Right lobe of liver (tissue), 6 donors: ENCODE results near the gene HES6. TPM values are rescaled to one million over a fixed set of nuclear protein-coding genes. Genes with fewer than 3 reads are reported as not detected.

Experiments used
- ATAC-seq, 4 donors: fragments of 200-7000 bp; cut with Tn5 transposase; one replicate each; pipeline ENCODE4 v1.9.1; 2020; ENCODE audit warnings: mild to moderate bottlenecking in 4 of 4, moderate library complexity in 4 of 4
- DNase-seq, 3 donors: peaks; one replicate each; pipeline ENCODE4 v3.0.0-alpha.2; 2020
- H3K27ac ChIP-seq, 3 donors: fragments of 200-600 bp; one replicate each; pipeline ENCODE4 v1.8.0; 2022
- H3K27me3 ChIP-seq, 2 donors: fragments of 200-600 bp; one replicate each; pipeline ENCODE4 v1.8.0; 2022
- H3K36me3 ChIP-seq, 4 donors: fragments of 200-600 bp; sonication (generic) in 1 of 4; one replicate each; pipeline versions ENCODE4 v1.5.1 to v1.8.0; 2017 to 2022; ENCODE audit warnings: control low read depth in 1 of 4
- H3K4me1 ChIP-seq, 4 donors: fragments of 200-600 bp; sonication (generic) in 1 of 4; one replicate each; pipeline versions ENCODE4 v1.5.1 to v1.8.0; 2017 to 2022; ENCODE audit warnings: control low read depth in 1 of 4
- H3K4me3 ChIP-seq, 3 donors: fragments of 200-600 bp; one replicate each; pipeline ENCODE4 v1.8.0; 2022
- H3K9me3 ChIP-seq, 4 donors: fragments of 200-600 bp; sonication (generic) in 1 of 4; one replicate each; pipeline versions ENCODE4 v1.5.1 to v1.8.0; 2017 to 2022; ENCODE audit warnings: control low read depth in 1 of 4
- CTCF ChIP-seq, 4 donors: fragments of 200-600 bp in 3 of 4; fragments of 450-650 bp in 1 of 4; IDR thresholded peaks; one replicate each; pipeline versions ENCODE4 v1.5.1 to v1.8.0; 2016 to 2022; ENCODE audit warnings: antibody characterized with exemption in 4 of 4, mild to moderate bottlenecking in 2 of 4
- POLR2A ChIP-seq: fragments of 450-650 bp; IDR thresholded peaks from one replicate; pipeline ENCODE4 v1.6.1; 2017; ENCODE audit warnings: antibody characterized with exemption, mild to moderate bottlenecking
- WGBS: methylation state at CpG from one replicate; pipeline ENCODE4 v1.1.6; 2018; ENCODE audit warnings: low coverage, low lambda C conversion rate; ENCODE audit not compliant: insufficient coverage; ENCODE audit errors: missing lambda C conversion rate; 5-methylcytosine and 5-hydroxymethylcytosine counted together
- intact Hi-C, 2 donors: fragments of 100-400 bp; cut with DNase I; formaldehyde crosslinking; loops; one replicate each; pipeline versions ENCODE4 v1.11.2 to v1.14.1; 2022
- total RNA-seq, 6 experiments: library from RNA; depleted of rRNA in 2 of 6; stranded (reverse); fragments of >200 nt in 2 of 6; fragmentation: NEBNext Ultra II Directional in 3 of 6; extraction: Animal tissue kit (Norgen Biotek cat#: 25700) in 3 of 6; gene quantifications; one replicate each; pipeline versions ENCODE4 v1.1.0 to v1.2.4, GENCODE V29; 2016 to 2023
- donor health status: DM: no; HTN: yes; CAD: no.
- donor health status: DM: no; HTN: no; CAD: no.
- donor health status: DM: no; HTN: no; CAD: no.
- donor health status: DM: no; HTN: yes; CAD: no.
- donor health status: DM: no; HTN: yes; CAD: no.

Gene HES6
- total RNA-seq, 6 experiments from 2014 or later = 1.7 to 8.3 (median 3.8) TPM

GRCh38 chr2:238285653-238286082, 45.8 kb upstream of the HES6 start:
- 36% methylated on average over 7 of the region's 7 CpGs for WGBS
- Histone ChIP-seq H3K9me3 (no peaks in the 10 kb centered on the region), H3K36me3 (no peaks in the 10 kb centered on the region), H3K4me3 (no peak overlapping the region), H3K27me3 (no peaks in the 10 kb centered on the region), H3K4me1 (peaks cover 0 to 43% (median 14%) of the 10 kb centered on the region in 4 donors), H3K27ac (peak overlapping the region; percentile 94 to 99 (median 94))
- DNase-seq = peak; percentile 73 to 92 (median 84)
- TF ChIP-seq CTCF (IDR thresholded peaks at IDR 0.05) (peak in 1 of 4 donors; percentile 25), POLR2A (peak; percentile 36)
- ATAC-seq = peak; percentile 45 to 67 (median 54)
- intact Hi-C loops = no loop called here

- no peaks in the 10 kb centered on the region for H3K27me3 ChIP-seq
- H3K27ac ChIP-seq = peak overlapping the region; percentile 94 to 99 (median 94)
- H3K4me3 ChIP-seq = no peak overlapping the region
- TF ChIP-seq POLR2A = no peak
- TF ChIP-seq CTCF (IDR thresholded peaks at IDR 0.05) = no peak
- peak in 2 of 3 donors; percentile 69 to 80 for DNase-seq
- no peaks in the 10 kb centered on the region for H3K36me3 ChIP-seq
- H3K4me1 ChIP-seq = peaks cover 0 to 43% (median 14%) of the 10 kb centered on the region in 4 donors
- intact Hi-C loops = no loop called here
- H3K9me3 ChIP-seq = no peaks in the 10 kb centered on the region
- WGBS = 44% methylated on average over 9 of the region's 11 CpGs
- peak; percentile 17 to 47 (median 36) for ATAC-seq
Observed at GRCh38 chr2:238284802-238285515, 45.1 kb upstream of the HES6 start.

GRCh38 chr2:238282861-238283738, 43.3 kb upstream of the HES6 start:
- intact Hi-C loops = no loop called here
- no peaks in the 10 kb centered on the region for H3K36me3 ChIP-seq
- ATAC-seq (no peak), DNase-seq (peak in 2 of 3 donors; percentile 17 to 54)
- H3K27ac ChIP-seq = no peak overlapping the region
- H3K4me3 ChIP-seq = no peak overlapping the region
- H3K9me3 ChIP-seq = no peaks in the 10 kb centered on the region
- H3K4me1 ChIP-seq = peaks cover 0 to 38% (median 14%) of the 10 kb centered on the region in 4 donors
- H3K27me3 ChIP-seq = no peaks in the 10 kb centered on the region
- WGBS = 94% methylated on average over 7 of the region's 17 CpGs
- no peak for TF ChIP-seq CTCF (IDR thresholded peaks at IDR 0.05)
- TF ChIP-seq POLR2A = no peak

GRCh38 chr2:238281826-238282480, 42.1 kb upstream of the HES6 start:
- Histone ChIP-seq H3K9me3 (no peaks in the 10 kb centered on the region), H3K27me3 (no peaks in the 10 kb centered on the region), H3K27ac (no peak overlapping the region), H3K4me1 (peaks cover 0 to 30% (median 12%) of the 10 kb centered on the region in 4 donors), H3K4me3 (no peak overlapping the region), H3K36me3 (peaks cover 0 to 1% (median under 1%) of the 10 kb centered on the region in 4 donors)
- intact Hi-C loops = no loop called here
- no peak for ATAC-seq
- TF ChIP-seq POLR2A = no peak
- TF ChIP-seq CTCF (IDR thresholded peaks at IDR 0.05) = no peak
- DNase-seq = peak in 2 of 3 donors; percentile 14 to 40
- 80% methylated on average over 5 of the region's 13 CpGs for WGBS
